ENCODE results near the gene CCDC39. TPM values are rescaled to one million over a fixed set of nuclear protein-coding genes. Genes with fewer than 3 reads are reported as not detected.

The CCDC39 gene
- polyA plus RNA-seq, 2 of the 4 experiments (the other 2 are of a cell fraction): not detected

DNA sequence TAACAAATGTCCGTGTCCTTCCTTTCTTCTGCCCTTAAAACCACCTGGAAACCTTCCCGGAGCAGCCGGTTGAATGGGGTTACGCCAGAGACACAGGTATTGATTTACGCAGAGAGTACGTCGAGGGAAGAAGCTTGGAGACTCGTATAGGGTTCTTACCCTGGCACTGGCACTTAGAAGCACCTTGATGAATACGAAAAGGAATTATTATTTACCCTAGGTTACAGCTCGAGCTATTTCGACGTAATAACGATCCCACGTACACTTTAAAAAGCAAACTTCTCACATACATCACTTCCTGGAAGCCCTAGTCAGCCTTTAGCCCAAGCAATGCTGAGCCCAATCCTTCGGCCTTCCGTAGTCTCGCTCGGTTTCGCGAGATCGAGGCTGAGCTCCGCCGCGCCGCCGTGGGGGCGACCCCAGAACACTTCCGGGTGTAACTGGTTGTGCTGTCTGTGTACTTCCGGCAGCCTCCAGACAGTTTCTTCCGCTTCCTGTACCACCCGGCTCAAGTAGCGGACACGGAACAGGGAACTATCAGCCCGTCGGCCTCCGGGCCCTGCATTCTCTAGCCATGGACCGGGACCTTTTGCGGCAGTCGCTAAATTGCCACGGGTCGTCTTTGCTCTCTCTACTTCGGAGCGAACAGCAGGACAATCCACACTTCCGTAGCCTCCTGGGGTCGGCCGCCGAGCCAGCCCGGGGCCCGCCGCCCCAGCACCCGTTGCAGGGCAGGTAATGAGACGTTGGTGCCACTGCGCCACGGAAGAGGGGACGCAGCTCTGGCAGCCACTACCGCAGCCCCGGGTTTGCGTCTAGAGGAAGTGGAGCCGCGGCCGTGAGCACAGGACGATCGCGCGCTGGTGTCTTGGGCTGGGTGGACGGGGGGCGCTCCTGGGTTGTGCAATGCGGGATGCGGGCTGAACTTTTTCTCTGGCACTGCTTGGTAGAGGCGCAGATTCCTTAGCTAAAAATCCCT lies 77.3 kb downstream of the CCDC39 start, which contains the start of gene TTC14 (continued):
- TF ChIP-seq, protein P1, sequence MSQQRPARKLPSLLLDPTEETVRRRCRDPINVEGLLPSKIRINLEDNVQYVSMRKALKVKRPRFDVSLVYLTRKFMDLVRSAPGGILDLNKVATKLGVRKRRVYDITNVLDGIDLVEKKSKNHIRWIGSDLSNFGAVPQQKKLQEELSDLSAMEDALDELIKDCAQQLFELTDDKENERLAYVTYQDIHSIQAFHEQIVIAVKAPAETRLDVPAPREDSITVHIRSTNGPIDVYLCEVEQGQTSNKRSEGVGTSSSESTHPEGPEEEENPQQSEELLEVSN (IDR thresholded peaks at IDR 0.05; ENCODE audit: borderline replicate concordance, low read depth): no peak
- TF ChIP-seq, protein P2, sequence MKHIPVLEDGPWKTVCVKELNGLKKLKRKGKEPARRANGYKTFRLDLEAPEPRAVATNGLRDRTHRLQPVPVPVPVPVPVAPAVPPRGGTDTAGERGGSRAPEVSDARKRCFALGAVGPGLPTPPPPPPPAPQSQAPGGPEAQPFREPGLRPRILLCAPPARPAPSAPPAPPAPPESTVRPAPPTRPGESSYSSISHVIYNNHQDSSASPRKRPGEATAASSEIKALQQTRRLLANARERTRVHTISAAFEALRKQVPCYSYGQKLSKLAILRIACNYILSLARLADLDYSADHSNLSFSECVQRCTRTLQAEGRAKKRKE (CRISPR knock-in tag; IDR thresholded peaks at IDR 0.05; ENCODE audit: low read depth): no peak
- TF ChIP-seq RFX5 (IDR thresholded peaks at IDR 0.05) (no peak), CTCF (IDR thresholded peaks at IDR 0.05) (no peak), MAFK (IDR thresholded peaks at IDR 0.05; ENCODE audit: partially characterized antibody) (no peak), NFE2L2 (conservative IDR thresholded peaks at IDR 0.05; ENCODE audit: low read length) (no peak), ZC3H11A (IDR thresholded peaks at IDR 0.05) (no peak), EHMT2 (IDR thresholded peaks at IDR 0.05; ENCODE audit: low read depth) (peak; percentile 83), RAD21 (conservative IDR thresholded peaks at IDR 0.05 in 1 of 2, IDR thresholded peaks at IDR 0.05 in 1 of 2) (no peak), MAX (IDR thresholded peaks at IDR 0.05) (peak; percentile 77), TFCP2L1 (CRISPR knock-in tag; IDR thresholded peaks at IDR 0.05) (no peak), FOSB (CRISPR knock-in tag; IDR thresholded peaks at IDR 0.05) (no peak), PHF8 (IDR thresholded peaks at IDR 0.05; ENCODE audit: borderline replicate concordance, low read depth) (peak; percentile 93), ZSCAN20 (CRISPR knock-in tag; IDR thresholded peaks at IDR 0.05) (no peak), MYC (IDR thresholded peaks at IDR 0.05; ENCODE audit: borderline replicate concordance, low read length) (no peak), HOXA7 (CRISPR knock-in tag; IDR thresholded peaks at IDR 0.05) (no peak), CHD4 (IDR thresholded peaks at IDR 0.05; ENCODE audit: borderline replicate concordance) (no peak), PBX3 (IDR thresholded peaks at IDR 0.05) (no peak), TP53 (CRISPR knock-in tag; IDR thresholded peaks at IDR 0.05) (no peak), CEBPB (IDR thresholded peaks at IDR 0.05) (peak in 1 of 2 experiments; percentile 68; a peak in 2 of 4 replicates), NPAS2 (CRISPR knock-in tag; IDR thresholded peaks at IDR 0.05; ENCODE audit: borderline replicate concordance) (no peak), REST (IDR thresholded peaks at IDR 0.05) (peak; percentile 75), CBX2 (IDR thresholded peaks at IDR 0.05; ENCODE audit: borderline replicate concordance, low read depth) (no peak), FOXS1 (CRISPR knock-in tag; IDR thresholded peaks at IDR 0.05) (no peak), HEYL (CRISPR knock-in tag; IDR thresholded peaks at IDR 0.05) (no peak), CBX8 (IDR thresholded peaks at IDR 0.05) (no peak), KDM5A (IDR thresholded peaks at IDR 0.05) (0 out of 2 replicates have a peak, but pooled peaks have one; percentile 29), SMC3 (IDR thresholded peaks at IDR 0.05) (no peak), BHLHE40 (IDR thresholded peaks at IDR 0.05; ENCODE audit: low read depth, low read length) (no peak), JUN (IDR thresholded peaks at IDR 0.05) (peak in 1 of 2 experiments; percentile 63; a peak in 1 of 5 replicates)
- TF ChIP-seq, protein P3, sequence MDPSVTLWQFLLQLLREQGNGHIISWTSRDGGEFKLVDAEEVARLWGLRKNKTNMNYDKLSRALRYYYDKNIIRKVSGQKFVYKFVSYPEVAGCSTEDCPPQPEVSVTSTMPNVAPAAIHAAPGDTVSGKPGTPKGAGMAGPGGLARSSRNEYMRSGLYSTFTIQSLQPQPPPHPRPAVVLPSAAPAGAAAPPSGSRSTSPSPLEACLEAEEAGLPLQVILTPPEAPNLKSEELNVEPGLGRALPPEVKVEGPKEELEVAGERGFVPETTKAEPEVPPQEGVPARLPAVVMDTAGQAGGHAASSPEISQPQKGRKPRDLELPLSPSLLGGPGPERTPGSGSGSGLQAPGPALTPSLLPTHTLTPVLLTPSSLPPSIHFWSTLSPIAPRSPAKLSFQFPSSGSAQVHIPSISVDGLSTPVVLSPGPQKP (IDR thresholded peaks at IDR 0.05; ENCODE audit: low read depth, low read length): no peak
